NCI-H2029 (cell line): ENCODE measurements around the gene ARHGAP12.
A peak's percentile ranks its signal among the peaks of the same experiment; 100 is the strongest.
"Not testable (repeated sequence)": the region's sequence is repeated elsewhere in the genome, so short reads cannot be mapped to it uniquely, and the experiment has no call there.

Experiments
- DNase-seq: peaks from one replicate; lab custom pipeline; 2025; lab: John Stamatoyannopoulos, UW

The ARHGAP12 gene

DNA sequence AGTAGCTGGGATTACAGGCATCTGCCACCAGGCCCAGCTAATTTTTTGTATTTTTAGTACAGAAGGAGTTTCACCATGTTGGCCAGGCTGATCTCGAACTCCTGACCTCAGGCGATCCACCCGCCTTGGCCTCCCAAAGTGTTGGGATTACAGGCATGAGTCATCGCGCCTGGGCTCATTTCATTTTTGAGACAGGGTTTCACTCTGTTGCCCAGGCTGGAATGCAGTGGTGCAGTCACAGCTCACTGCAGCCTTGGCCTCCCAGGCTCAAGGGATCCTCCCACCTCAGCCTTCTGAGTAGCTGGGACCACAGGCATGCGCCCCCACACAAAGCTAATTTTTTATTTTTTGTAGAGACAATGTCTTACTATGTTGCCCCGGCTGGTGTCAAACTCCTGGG, 159.7 kb downstream of the ARHGAP12 start:
- DNase-seq = not testable (repeated sequence)

DNA sequence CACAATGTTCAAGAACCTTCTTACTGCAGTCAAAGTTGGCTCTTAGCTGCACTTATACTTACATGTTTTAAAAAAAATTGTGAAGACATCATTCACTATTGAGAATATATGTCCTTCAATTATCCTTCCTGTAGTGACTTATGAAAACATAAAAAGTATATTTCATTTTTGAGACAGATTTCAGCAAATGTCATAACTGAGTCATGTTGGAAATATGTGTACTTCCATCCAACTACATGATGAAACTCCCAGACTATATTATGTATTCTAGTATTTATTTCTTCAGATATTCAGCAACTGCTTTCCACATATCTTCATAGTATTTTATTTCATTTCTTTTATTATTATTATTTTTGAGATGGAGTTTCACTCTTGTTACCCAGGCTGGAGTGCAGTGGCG, 160.2 kb downstream of the ARHGAP12 start:
- no peak for DNase-seq

DNA sequence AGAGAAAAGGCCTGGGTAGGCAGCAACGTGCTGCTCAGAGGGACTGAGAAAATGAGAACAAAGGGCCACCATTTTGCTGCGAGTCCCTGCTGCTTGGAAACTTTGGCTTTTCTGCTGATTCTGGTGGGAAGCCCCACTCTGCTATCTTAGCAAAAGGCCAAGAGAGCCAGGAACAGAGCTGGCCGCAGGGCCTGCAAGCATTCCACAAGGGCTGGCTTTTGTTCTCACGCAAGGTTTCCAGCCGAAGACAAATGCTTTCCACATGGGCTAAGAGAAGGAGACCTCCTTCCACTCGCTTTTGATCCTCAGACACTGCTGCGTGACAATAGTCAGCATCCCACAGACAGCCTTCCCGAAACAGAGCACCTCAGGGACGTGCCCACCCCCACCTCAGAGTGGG, 163.1 kb downstream of the ARHGAP12 start:
- DNase-seq = no peak

DNA sequence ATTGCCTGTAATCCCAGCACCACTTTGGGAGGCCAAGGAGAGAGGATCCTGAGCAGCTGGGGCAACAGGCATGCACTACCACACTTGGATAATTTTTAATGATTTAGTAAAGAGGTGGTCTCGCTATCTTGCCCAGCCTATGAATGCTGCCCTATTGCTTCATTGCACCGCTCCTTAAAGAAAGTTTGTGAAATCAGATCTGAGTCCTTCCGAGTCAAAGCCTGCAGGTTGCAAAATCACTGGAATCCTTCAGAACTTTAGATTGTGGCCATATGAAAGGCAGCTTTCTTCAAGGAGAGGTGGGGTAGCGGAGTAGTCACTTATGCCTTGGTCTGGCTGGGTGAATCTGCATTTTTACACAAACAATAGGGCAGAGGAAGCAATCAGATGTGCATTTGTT, 166.3 kb downstream of the ARHGAP12 start:
- no peak for DNase-seq

DNA sequence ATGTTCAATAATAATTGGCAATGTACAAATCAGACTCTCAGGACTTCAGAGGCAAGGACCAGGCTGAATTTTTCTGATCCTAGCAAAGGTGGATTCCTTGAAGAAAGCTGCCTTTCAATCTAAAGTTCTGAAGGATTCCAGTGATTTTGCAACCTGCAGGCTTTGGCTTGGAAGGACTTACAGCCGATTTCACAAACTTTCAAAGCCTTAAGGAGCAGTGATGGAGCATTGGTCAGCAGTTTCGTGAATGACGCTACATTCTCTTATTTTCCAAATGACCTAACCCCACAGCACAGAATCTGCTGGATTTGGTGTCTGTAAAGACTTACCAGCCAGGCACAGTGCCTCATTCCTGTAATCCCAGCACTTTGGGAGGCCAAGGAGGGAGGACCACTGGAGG, 167.5 kb downstream of the ARHGAP12 start:
- no peak for DNase-seq

DNA sequence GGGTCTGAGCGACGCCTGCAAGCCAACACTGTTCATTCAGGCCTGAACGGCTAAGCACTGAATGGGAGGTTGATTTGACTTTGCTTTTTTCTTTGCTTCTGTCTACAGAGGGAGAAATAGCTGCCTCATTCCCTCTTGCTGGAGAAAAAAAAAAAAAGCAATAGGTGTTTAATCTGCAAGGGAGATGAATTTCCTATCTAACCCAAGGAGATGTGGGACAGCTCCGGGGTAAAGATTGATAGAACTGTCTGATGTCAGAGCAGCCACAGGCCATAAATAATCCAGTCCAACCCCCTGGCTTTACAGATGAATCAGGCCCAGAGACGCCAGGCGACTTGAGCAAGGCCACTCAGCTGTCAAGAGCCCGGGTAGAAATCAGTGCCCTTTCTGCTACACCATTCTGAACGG, 168.0 kb downstream of the ARHGAP12 start:
- DNase-seq = no peak

DNA sequence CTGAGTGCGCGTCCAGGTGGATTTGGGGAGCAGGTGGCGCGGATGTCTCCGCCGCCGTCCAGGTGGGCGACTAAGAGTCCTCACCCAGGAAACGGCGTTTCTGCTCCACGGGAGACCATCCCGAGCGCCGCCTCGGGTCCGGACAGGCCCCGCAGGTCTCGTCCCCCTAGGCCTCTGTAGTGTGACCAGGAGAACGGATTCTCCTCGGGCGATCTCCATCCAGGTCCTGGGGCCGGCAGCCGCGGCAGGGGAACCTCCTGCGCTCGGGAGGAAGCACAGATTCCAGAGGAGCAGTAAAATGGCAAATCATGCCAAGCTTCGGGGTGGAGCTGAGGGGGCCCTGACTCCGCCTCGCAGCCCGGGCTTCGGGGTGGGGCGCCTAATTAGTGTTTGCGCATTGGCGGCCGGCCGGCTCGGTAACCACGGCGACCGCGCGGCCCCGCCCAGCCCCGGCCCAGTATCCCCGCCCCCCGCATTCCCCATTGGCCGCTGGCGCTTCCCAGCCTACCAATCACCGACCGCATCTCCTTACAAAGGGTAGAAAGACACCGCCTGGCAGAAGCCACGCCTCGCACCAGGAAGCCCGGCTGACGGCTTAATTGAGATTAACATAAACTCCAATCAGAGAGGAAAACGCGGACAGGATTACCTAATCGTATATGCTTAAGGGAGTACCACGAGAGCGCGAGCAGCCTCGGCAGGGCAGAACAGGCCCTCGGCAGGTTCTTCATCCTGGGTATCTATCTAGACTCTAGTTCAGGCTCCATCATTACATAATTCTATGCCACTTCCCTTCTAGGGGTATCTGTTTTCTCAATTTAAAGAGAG, 168.6 kb downstream of the ARHGAP12 start:
- peak; percentile 91 for DNase-seq

DNA sequence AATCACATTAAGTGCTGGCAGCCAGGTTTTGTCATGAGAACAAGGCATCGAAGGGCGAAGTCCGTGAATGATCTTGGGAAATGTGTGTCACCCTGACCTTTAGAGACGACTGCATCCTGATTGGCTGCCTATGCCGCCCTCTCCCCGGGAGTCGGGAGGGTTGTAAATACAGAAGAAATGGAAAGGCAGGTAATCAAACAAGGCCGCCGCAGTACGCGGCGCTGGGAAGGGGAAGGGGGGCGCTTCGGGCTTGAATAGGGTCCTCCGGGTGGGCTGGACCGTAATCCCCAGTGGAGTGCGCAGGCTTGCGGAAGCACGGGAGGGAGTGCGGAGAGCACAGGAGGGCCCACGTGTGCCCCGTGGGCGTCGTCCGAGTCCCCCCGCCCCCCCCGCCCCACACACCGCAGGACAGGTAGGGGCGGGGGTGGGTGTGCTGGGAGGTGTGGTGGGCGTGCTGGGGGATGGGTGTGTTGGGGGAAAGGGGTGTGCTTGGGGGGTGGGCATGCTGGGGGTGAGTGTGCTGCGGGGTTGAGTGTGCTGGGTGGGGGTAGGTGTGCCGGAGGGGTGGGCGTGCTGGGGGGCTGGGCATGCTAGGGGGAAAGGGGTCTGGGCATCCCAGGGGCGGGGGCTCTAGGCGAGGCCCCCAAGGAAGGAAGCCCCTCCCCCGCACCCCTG, 169.4 kb downstream of the ARHGAP12 start:
- DNase-seq = no peak

DNA sequence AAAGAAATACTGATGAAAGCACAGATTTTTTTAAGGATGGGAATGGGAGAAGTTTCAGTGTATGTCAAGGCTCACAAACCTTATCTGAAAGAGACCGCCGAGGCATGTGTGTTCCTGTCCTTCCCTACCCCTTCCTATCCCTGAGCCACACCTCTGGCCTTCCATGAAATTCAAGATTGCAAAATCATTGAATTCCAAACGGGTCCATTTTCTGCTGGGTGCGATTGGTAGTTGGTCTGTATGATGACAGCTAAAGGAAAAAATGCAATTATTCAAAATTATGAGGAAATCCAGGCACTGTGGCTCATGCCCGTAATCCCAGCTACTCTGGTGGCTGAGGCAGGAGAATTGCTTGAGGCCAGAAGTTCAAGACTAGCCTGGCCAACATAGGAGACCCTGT, 170.1 kb downstream of the ARHGAP12 start:
- DNase-seq = no peak

DNA sequence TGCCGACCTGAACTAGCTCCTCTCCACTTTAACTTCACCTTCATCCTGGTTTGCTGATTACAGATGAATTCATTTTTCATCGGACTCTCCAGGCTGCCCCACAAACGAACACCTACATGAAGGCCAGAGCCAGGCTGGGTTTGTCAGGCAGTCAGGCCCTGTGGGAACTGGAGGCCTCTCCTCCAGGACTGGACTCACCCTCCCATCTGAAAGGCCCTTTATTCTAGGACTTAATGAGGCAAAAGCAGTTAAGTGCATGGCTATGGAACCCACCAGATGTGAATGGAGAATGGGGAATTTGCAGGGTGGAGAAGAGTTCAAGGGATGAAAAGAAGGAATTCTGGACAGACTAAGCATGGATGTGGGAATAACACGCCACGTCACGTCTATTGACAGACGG, 170.8 kb downstream of the ARHGAP12 start:
- DNase-seq = no peak

DNA sequence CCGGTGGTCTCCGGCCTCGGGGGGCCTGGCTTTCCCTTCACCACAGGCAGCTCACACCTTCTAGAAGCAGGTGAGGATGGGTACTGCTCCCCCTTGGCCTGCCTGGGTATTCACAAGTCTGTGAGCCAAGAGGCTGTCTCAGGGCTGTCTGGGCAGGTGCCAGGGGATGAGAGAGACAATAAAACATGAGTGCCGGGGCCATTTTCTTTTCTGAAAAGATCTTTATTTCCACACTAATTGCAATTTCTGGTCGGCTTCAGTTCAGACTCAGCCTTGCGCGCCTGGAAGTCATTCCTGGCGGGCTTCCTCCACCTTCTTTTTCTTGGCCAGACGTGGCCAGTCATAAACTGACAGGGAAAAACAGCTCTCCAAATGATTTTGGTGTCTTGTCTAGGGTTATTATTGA, 171.2 kb downstream of the ARHGAP12 start:
- DNase-seq = peak; percentile 47

DNA sequence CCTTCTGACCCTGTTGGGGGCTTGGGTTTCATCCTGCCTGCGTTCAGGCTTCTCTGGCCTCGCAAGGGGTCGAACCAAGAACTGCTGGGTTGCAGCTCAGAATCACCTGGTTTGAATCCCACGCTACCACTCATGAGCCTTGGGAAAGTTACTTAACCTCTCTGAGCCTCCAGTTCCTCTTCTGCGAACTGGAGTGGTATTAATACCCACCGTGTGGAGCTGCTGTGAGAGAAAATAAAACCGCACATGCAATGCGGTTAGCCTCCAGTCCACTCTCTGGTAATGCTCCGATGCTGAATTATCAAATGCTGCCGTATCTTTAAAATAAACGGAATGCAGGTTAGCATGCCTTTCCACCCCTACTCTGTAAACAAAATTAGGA, 171.9 kb downstream of the ARHGAP12 start:
- no peak for DNase-seq

DNA sequence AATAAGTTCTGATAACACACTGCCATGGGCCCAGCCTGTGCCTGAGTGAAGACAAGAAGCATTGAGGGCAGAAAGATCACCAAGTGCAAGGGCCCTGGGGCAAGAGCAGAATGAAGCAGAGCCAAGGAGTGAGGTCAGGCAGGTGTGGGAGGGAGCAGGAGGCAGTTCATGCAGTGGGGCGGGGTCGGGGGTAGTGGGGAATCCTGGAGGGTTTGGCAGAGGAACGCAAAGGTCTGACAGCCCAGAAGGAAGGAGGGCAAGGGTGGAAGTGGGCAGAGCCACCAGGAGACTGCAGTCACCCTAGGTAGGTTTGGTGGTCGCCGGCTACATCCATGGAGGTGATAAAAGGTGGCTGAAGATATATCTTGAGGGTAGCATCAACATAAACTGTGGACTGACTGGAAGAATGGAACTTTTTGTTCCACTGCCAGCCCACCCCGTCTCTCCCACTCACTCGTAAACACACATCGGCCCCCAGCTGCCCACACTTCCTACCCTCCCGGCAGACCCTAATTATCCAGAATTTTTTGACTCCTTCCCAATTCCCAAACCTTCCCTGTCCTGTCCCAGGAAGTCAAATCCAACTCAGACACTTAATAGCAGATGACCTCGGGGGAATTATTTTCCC, 172.4 kb downstream of the ARHGAP12 start:
- DNase-seq = no peak
